ENCODE results near the gene CRIM1.

DNA sequence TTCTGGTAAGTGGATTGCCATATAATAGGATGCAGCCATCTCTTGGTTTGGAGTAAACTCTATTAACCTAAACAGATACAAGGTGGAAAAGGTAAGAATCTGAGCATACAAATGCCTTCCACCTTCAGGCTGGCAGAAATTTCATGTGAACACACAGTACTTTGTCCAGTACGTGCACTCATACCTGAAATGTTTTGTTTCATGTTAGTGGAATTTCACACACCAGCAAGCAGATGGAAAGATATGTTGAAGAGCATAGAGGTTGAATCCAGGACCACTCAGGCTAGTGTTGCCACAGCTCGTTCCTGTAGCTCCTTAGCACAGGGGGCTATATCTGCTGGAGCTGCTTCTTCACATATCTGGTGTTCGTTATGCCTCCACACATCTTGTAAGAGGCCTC is 34.0 kb downstream of the CRIM1 start:
- no peak for TF ChIP-seq SP1 (IDR thresholded peaks at IDR 0.05)
- TF ChIP-seq GABPA (IDR thresholded peaks at IDR 0.05 in 1 of 2, conservative IDR thresholded peaks at IDR 0.05 in 1 of 2), result no peak
- no peak for TF ChIP-seq CTCF (IDR thresholded peaks at IDR 0.05; ENCODE audit: low read depth, low read length, missing input control)
- no peak for TF ChIP-seq MAX (IDR thresholded peaks at IDR 0.05)
- no peak for TF ChIP-seq TAF1 (conservative IDR thresholded peaks at IDR 0.05)
- TF ChIP-seq FOXA1 (IDR thresholded peaks at IDR 0.05), result no peak
- TF ChIP-seq ZBTB33 (IDR thresholded peaks at IDR 0.05), result no peak
- no peak for TF ChIP-seq REST (IDR thresholded peaks at IDR 0.05)
- no peak for TF ChIP-seq YY1 (IDR thresholded peaks at IDR 0.05)
